Measurements from ENCODE around the gene DSPP. TPM values are rescaled to one million over a fixed set of nuclear protein-coding genes. Genes with fewer than 3 reads are reported as not detected.

DSPP gene
- total RNA-seq, 1 donor from 2014 or later: not detected

DNA sequence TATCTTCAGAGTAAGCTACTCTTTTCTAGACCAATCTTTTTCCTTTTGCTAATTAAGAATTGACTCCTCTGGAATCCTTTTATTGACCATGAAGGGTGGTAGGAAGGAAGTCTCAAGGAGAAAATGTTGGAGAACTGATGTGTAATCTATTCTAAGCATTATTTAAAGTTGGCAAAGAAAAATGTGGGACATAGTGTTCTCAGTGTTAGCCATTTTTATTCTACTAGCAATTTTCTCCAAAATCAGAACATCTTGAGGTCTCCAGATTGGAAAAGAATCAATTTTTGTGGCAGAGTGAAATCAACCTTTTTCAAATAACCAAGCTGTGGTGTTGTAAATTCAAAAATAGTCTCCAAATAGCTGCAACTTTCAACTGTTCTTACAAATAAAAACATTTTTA is 23.3 kb downstream of the DSPP start:
- no peak for DNase-seq (ENCODE audit: low read depth)

DNA sequence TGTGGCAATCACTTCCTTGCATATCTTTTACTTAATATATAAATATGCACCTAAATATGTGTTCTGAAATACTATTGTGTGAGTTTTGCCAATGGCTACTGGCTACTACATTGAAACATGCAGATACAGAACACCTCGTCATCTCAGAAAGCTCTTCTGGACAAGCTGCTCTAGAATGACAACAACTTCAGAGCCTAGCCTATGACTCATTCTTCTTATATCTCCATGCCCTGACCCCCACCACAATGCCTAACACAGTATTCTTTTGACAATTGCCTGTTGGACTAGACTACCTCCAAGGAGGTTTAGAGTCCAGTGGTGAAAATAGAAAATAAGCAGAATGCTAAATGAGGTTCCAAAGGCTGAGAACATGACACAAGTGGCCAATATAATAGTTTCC is 24.1 kb downstream of the DSPP start:
- no peak for DNase-seq (ENCODE audit: low read depth)

DNA sequence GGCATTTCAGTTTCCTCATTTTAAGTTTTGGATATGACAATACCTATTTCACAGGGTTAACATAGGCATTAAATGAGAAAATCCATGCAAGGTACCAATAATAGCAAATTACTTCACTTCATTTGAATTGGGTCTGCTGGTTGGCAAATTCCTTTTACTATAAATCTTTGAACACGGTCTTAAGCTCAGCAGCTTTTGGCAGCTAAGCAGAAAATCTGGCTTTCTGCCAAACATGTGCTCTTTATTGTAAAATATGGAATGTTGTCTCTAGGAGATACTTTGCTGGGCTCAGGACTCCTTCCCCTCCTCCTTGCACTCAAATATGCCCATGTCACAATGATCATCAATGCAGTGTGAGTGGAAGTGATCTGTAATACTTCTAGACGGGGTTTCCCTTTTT is 24.9 kb downstream of the DSPP start:
- DNase-seq (ENCODE audit: low read depth): no peak

DNA sequence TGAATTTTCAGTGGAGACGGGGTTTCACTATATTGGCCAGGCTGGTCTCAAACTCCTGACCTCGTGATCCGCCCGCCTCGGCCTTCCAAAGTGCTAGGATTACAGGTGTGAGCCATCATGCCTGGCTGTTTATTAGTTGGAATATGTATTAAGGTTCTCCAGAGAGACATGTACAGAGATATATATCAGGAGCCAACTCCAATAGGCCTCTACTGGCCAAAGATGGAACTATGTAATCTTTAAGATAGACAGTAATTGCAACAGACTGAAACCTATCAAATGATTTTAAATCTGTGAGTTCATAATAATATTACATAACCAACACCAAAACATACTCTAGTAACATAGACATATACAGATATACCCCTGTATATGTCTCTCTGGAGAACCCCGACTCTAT is 36.0 kb downstream of the DSPP start:
- no peak for DNase-seq (ENCODE audit: low read depth)

DNA sequence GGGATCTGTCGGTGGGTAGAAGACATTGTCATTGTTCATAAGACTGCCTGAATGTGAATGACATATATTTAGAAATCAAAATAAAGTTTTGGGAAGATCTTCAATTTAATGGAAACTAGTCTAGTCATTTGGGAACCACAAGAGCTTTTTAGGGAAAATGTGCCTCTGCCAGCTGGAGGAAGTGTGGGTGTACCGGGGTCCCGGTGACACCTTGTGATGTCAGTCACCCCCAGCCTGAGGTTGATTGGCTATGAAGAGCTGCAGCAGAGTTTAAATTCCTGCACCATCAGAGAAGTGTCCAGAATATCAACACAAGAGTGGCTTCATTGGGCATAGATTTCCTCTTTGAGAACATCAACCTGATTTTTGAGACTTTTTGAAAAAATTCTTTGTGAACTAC is 41.7 kb downstream of the DSPP start, which contains the start of gene DMP1:
Gene DMP1 (plus strand): TSS at position 301 of the 400 bp plus-strand sequence. CDS start 6,213 bp downstream, outside the sequence.
- no peak for DNase-seq (ENCODE audit: low read depth)

DNA sequence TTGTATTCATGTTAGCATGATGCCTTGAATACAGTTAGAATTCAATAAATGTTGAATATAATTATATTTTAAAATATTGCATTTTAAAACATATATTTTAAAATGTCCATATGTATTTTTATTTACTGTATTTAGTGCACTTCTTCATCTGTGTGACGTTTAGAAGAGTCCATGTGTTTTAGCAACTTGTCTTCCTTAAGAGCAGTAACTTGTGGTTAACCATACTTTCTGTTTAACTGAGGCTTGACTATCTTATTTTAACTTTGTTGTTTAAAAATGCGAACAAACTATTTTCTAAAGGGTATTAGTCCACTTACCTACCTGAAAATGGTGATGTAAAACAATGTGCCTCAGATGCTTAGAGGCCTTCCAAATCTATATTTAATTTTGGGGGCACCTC is 42.6 kb downstream of the DSPP start:
- DNase-seq (ENCODE audit: low read depth): no peak

DNA sequence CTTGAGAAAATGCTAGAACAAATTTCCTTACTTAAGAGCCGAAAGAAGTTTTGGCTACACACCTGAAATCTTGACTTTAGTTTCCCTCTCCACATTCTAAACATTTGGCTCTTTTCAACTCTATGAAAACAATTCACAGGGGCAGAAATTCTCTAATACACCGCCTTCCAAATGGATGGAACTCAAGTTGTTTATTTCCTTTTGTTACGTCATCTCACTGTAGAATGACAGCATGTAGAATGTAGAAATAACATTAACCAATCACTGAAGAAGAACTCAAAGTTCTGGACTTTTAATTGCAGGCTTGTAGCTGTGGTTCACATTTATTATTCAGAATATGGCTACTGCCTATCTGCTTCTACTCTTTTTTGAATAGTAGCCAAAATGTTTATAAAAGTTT is 43.6 kb downstream of the DSPP start:
- DNase-seq (ENCODE audit: low read depth): peak; percentile 18

DNA sequence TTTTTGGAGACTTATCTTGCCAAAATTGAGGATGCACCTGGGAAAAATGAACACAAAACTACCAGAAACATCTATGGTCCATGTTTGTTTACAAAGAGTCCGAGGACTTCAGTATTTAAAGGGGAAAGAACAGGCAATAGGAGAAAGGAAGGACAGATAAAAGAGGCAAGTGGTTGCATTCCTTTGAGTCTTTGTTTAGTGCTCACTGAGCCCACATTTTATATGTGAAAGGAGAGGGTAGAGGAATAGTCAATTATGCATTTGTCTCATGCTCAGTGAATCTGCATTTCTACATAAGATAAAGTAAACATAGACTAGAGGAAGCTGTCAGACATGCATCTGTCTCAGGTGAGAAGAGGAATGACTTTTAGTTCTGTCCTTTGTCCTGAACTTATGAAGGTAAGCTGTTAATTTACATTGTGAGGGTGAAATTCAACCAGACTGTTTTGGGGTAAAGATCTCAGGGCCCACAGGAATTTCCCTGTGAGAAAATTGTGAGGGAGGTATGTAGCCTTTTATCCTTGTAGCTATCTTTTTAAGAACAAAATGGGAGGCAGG is 46.2 kb downstream of the DSPP start:
- no peak for DNase-seq (ENCODE audit: low read depth)

DNA sequence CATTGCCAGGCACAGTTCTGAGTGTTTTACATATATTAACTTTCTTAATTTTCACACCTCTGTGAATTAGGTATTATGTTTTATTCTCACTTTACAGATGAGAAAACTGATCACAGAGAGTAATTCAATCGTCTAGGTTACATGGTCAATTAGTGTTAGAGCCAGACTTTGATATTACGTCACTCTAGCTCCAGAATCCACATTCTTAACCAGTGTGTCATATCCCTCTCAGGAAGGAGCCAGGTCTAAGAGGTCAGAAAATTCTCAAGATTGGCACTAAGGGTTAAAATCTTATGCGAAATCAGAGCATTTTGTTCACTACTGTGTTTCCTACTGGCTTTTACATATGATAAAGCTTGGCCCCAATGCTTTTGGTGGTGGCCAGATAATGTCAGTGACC is 49.2 kb downstream of the DSPP start:
- DNase-seq (ENCODE audit: low read depth): peak; percentile 93

DNA sequence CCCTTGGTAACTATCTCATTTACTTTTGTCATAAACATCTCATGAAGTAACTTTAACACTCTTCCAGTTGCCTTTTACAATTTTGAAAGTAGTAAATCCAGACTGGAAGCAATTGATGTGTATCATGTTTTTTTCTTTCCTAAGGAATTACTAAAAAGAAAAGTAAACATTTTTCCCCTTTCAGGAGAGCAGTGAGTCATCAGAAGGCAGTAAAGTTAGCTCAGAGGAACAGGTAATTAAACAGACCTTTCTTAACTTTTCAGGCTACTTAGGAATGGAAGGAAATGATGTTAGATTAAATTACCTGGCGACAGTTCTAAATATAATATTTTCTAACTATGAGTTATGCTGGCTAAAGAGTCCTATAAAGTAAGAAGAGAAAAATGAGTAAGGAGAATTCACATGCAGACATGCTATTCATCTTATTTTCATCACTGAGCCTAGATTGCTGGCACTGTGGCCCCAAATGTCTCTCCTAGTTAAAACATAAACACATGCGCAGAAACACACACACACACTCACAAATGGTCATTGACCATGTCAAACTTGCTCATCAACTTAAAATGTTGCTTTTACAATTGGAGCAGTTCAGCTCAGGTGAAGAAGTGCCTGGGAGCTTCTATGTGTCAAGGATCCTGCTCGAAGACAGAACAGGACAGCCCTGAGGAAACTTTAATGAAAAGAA is 51.1 kb downstream of the DSPP start:
- DNase-seq (ENCODE audit: low read depth): peak; percentile 95

DNA sequence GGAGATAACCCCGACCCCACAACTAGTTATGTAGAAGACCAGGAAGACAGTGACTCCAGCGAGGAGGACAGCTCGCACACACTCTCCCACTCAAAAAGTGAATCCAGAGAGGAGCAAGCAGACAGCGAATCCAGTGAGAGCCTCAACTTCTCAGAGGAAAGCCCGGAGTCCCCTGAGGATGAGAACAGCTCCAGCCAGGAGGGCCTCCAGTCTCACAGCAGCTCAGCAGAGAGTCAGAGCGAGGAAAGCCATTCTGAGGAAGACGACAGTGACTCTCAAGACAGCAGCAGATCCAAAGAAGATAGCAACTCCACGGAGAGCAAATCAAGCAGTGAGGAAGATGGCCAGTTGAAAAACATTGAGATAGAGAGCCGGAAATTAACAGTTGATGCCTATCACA is 54.5 kb downstream of the DSPP start:
- DNase-seq (ENCODE audit: low read depth): no peak

Other genes starting within 250 kb of the DSPP start
- gene HSD17B11, start 217.3 kb upstream of the DSPP start, total RNA-seq: 31.6 and 34.0 TPM in 2 replicates
- 16.3 and 44.1 TPM in 2 replicates for gene NUDT9, start 186.0 kb upstream of the DSPP start, total RNA-seq
- gene SPARCL1, start 79.2 kb upstream of the DSPP start, total RNA-seq: 0.35 and 1.7 TPM in 2 replicates
- gene DMP1, start 41.8 kb downstream of the DSPP start, total RNA-seq: not detected in 2 replicates
- not detected in 2 replicates for gene IBSP, start 191.0 kb downstream of the DSPP start, total RNA-seq
- not detected in 2 replicates for gene MEPE, start 224.4 kb downstream of the DSPP start, total RNA-seq